Chondrocyte (in vitro differentiated cells): ENCODE measurements around the gene GRID2. TPM values are rescaled to one million over a fixed set of nuclear protein-coding genes. Genes with fewer than 3 reads are reported as not detected.

Source experiments
- DNase-seq: peaks from one replicate; pipeline ENCODE4 v3.0.0; 2021; ENCODE audit warnings: mixed read lengths, low spot score
- H3K27ac Mint-ChIP-seq: one replicate; pipeline ENCODE4 v1.8.0; 2021; ENCODE audit warnings: mild to moderate bottlenecking, moderate library complexity, mixed read lengths; ENCODE audit not compliant: unreplicated experiment
- H3K27me3 Mint-ChIP-seq: 2 replicates; pipeline ENCODE4 v1.8.0; 2021; ENCODE audit warnings: low read depth, mixed read lengths
- H3K36me3 Mint-ChIP-seq: 2 replicates; pipeline ENCODE4 v1.8.0; 2021; ENCODE audit warnings: low read depth, mixed read lengths
- H3K4me1 Mint-ChIP-seq: 2 replicates; pipeline ENCODE4 v1.8.0; 2021; ENCODE audit warnings: low read depth, mild to moderate bottlenecking, mixed read lengths
- H3K4me3 Mint-ChIP-seq: one replicate; pipeline ENCODE4 v1.8.0; 2021; ENCODE audit warnings: mild to moderate bottlenecking, moderate library complexity, mixed read lengths; ENCODE audit not compliant: unreplicated experiment
- H3K9me3 Mint-ChIP-seq: 2 replicates; pipeline ENCODE4 v1.8.0; 2021; ENCODE audit warnings: low read depth, mixed read lengths
- CTCF ChIP-seq: fragments of 200-600 bp; sonication (generic); IDR thresholded peaks from 2 replicates; pipeline ENCODE4 v1.5.0; 2021; ENCODE audit warnings: antibody characterized with exemption, mild to moderate bottlenecking, moderate library complexity
- total RNA-seq: library from RNA; stranded (reverse); gene quantifications from 3 replicates; pipeline ENCODE4 v1.2.1, GENCODE V29; 2021

Gene GRID2
- total RNA-seq, 1 donor from 2014 or later: not detected

- Mint-ChIP-seq H3K27me3 (no peaks in the 10 kb centered on the region), H3K4me3 (no peak overlapping the region), H3K27ac (no peak overlapping the region), H3K9me3 (peaks cover 4% of the 10 kb centered on the region), H3K36me3 (no peaks in the 10 kb centered on the region), H3K4me1 (peaks cover 26% of the 10 kb centered on the region)
- DNase-seq: no peak
- no peak for TF ChIP-seq CTCF
Measured at GRCh38 chr4:92970996-92971395, 667.2 kb downstream of the GRID2 start.

DNA sequence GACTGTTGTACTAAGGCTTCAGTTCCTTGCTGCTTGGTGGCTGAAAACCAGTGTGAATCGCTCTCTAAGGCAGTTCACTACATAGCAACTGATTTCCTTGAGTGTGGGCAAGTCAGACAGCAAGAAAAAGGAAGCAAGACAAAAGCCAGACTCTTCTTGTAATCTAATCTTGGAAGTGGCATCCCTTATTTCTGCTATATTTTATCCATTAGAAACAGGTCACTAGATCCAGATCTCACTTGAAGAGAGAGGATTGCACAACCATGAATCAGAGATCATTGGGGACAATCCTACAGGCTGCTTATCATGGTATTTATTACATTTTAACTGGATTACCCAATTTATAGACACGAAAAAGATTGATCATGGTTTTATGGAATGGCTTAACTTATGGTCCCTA lies 684.5 kb downstream of the GRID2 start:
- TF ChIP-seq CTCF: no peak
- Mint-ChIP-seq H3K9me3 (peaks cover 3% of the 10 kb centered on the region), H3K27ac (no peak overlapping the region), H3K4me1 (no peaks in the 10 kb centered on the region), H3K4me3 (no peak overlapping the region), H3K36me3 (no peaks in the 10 kb centered on the region), H3K27me3 (peaks cover 13% of the 10 kb centered on the region)
- DNase-seq: no peak

- Mint-ChIP-seq H3K27ac (no peak overlapping the region), H3K4me3 (no peak overlapping the region), H3K9me3 (no peaks in the 10 kb centered on the region), H3K27me3 (peaks cover 3% of the 10 kb centered on the region), H3K4me1 (no peaks in the 10 kb centered on the region), H3K36me3 (no peaks in the 10 kb centered on the region)
- TF ChIP-seq CTCF: no peak
- no peak for DNase-seq
Measured at GRCh38 chr4:92992758-92993157, 689.0 kb downstream of the GRID2 start.

DNA sequence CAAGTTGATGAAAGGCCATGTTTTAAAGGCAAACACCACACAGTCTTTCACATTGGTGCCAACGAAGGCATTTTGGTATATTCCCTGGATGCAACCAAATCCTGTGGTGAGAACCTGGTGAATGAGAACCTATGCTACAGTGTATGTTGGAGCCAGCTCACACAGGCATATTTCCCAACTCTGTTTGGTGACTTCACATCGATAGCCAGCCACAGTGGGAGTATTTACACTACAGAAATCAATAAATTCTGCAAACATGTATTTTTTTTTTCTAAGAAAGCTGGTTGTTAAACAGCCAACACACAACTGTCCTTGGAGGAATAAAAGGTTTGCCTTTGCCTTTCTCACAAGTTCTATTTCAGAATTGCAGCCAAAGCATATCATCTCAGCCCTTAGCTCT lies 691.0 kb downstream of the GRID2 start:
- Mint-ChIP-seq H3K36me3 (no peaks in the 10 kb centered on the region), H3K9me3 (no peaks in the 10 kb centered on the region), H3K4me3 (no peak overlapping the region), H3K27ac (no peak overlapping the region), H3K4me1 (no peaks in the 10 kb centered on the region), H3K27me3 (peaks cover 9% of the 10 kb centered on the region)
- no peak for TF ChIP-seq CTCF
- no peak for DNase-seq

- Mint-ChIP-seq H3K27me3 (peaks cover 9% of the 10 kb centered on the region), H3K4me1 (no peaks in the 10 kb centered on the region)
Measured at GRCh38 chr4:92996533-92996932, 692.8 kb downstream of the GRID2 start.

More at GRCh38 chr4:92996533-92996932, 692.8 kb downstream of the GRID2 start:
- H3K4me3 Mint-ChIP-seq: no peak overlapping the region
- no peaks in the 10 kb centered on the region for H3K9me3 Mint-ChIP-seq
- H3K27ac Mint-ChIP-seq: no peak overlapping the region
- TF ChIP-seq CTCF: no peak
- no peaks in the 10 kb centered on the region for H3K36me3 Mint-ChIP-seq
- DNase-seq: no peak
